Caco-2 (cell line): ENCODE results near the gene MARK2. TPM values are rescaled to one million over a fixed set of nuclear protein-coding genes. Genes with fewer than 3 reads are reported as not detected.

Experiments
- BruUV-seq: library from RNA; stranded (reverse); fragments of 400-500 nt; replicated peaks from 2 replicates; lab custom pipeline; 2021; lab: Mats Ljungman, UMichigan
- CTCF ChIA-PET: fragments of 300-600 bp; sonication (Branson Sonifier 250); formaldehyde crosslinking; loops from one replicate; lab custom pipeline; 2022; ENCODE audit warnings: antibody characterized with exemption; lab: Charles Lee
- POLR2A ChIA-PET: fragments of 300-600 bp; sonication (Branson Sonifier 250); formaldehyde crosslinking; loops from one replicate; lab custom pipeline; 2022; ENCODE audit warnings: antibody characterized with exemption; lab: Charles Lee
- DNase-seq, 2 experiments: peaks; one replicate each; pipeline versions ENCODE4 v3.0.0 to v3.0.0-alpha.2; 2020 to 2022
- H3K27me3 ChIP-seq: replicated peaks from 2 replicates; pipeline ENCODE4 v1.6.0; 2011; ENCODE audit warnings: low read length; ENCODE audit not compliant: control insufficient read depth, insufficient read depth
- H3K36me3 ChIP-seq: 2 replicates; pipeline ENCODE4 v1.5.1; 2011; ENCODE audit warnings: low read length; ENCODE audit not compliant: control insufficient read depth, insufficient read depth
- H3K4me1 ChIP-seq: fragments of 250-450 bp; sonication (Bioruptor Pico); 2 replicates; pipeline ENCODE4 v1.5.1; 2020; ENCODE audit warnings: mild to moderate bottlenecking
- H3K4me3 ChIP-seq: 2 replicates; pipeline ENCODE4 v1.5.1; 2011; ENCODE audit warnings: low read depth, mild to moderate bottlenecking, control low read depth, low read length
- H3K9me3 ChIP-seq: fragments of 250-450 bp; sonication (Bioruptor Pico); 2 replicates; pipeline ENCODE4 v1.5.1; 2020; ENCODE audit warnings: mild to moderate bottlenecking, moderate library complexity
- H3K27ac Mint-ChIP-seq: one replicate; pipeline ENCODE4 v1.8.0; 2022; ENCODE audit warnings: mixed read lengths; ENCODE audit not compliant: unreplicated experiment
- H3K27me3 Mint-ChIP-seq: one replicate; pipeline ENCODE4 v1.8.0; 2022; ENCODE audit warnings: mixed read lengths; ENCODE audit not compliant: insufficient read depth, unreplicated experiment
- H3K36me3 Mint-ChIP-seq: one replicate; pipeline ENCODE4 v1.8.0; 2022; ENCODE audit warnings: mild to moderate bottlenecking, mixed read lengths; ENCODE audit not compliant: insufficient read depth, unreplicated experiment
- H3K4me1 Mint-ChIP-seq: one replicate; pipeline ENCODE4 v1.8.0; 2022; ENCODE audit warnings: low read depth, mixed read lengths; ENCODE audit not compliant: unreplicated experiment
- H3K4me3 Mint-ChIP-seq: one replicate; pipeline ENCODE4 v1.8.0; 2022; ENCODE audit warnings: mild to moderate bottlenecking, moderate library complexity, mixed read lengths; ENCODE audit not compliant: unreplicated experiment
- H3K9me3 Mint-ChIP-seq: one replicate; pipeline ENCODE4 v1.8.0; 2022; ENCODE audit warnings: mixed read lengths; ENCODE audit not compliant: unreplicated experiment
- intact Hi-C: fragments of 100-400 bp; cut with micrococcal nuclease; formaldehyde crosslinking; loops from one replicate; pipeline ENCODE4 v1.10.0; 2022; ENCODE audit not compliant: unreplicated experiment
- total RNA-seq: library from RNA; stranded (reverse); gene quantifications from 2 replicates; pipeline ENCODE4 v1.2.3, GENCODE V29; 2022
- TF ChIP-seq, protein P1 (sequence below), 2 experiments: fragments of 200-600 bp in 1 of 2; IDR thresholded peaks; 1 replicate in 1 of 2; 2 replicates in 1 of 2; pipeline versions ENCODE4 v1.5.1 to v1.8.0; 2011 to 2022; ENCODE audit warnings: antibody characterized with exemption in 1 of 2, control low read depth in 1 of 2, inconsistent platforms in 1 of 2, low read depth in 1 of 2, low read length in 1 of 2, mild to moderate bottlenecking in 1 of 2, moderate library complexity in 1 of 2; ENCODE audit not compliant: insufficient read depth in 1 of 2, severe bottlenecking in 1 of 2, unreplicated experiment in 1 of 2

Gene MARK2
- total RNA-seq, 1 experiment from 2014 or later: 63.5 TPM

DNA sequence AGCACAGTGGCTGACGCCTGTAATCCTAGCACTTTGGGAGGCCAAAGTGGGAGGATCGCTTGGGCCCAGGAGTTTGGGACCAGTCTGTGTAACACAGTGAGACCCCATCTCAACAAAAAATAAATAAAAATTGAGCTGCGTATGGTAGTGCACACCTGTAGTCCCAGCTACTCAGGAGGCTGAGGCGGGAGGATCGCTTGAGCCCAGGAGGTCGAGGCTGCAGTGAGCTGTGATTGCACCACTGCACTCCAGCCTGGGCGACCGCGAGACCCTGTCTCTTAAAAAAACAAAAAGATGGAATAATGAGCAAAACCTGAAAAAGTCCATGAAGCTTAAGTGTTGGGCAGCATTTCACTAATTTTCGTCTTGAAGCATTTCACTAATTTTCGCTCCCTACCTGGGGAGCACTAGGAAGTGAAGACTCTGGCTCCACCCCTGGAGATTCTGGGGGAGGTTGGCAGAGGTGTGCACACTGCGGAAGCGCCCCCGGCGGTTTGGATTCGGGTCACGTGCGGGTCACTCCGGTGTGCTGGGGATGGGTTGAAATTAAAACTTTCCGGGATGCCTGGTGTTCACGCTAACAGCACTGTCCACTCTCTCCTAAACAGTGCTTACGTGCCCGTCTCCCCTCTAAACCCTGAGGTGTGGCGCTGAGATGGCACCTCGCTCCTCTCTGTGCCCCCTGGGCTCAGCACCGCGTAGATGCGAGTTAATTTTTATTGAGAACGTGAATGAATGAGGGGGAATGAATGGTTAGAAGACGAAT is 99.0 kb downstream of the MARK2 start:
- H3K4me1 Mint-ChIP-seq: peaks cover 13% of the 10 kb centered on the region
- intact Hi-C loops: loop anchor here (1.0 to 2.0 kb wide), 2 partner anchors 37 to 100 kb away; partner anchors contain the start of gene COX8A

DNA sequence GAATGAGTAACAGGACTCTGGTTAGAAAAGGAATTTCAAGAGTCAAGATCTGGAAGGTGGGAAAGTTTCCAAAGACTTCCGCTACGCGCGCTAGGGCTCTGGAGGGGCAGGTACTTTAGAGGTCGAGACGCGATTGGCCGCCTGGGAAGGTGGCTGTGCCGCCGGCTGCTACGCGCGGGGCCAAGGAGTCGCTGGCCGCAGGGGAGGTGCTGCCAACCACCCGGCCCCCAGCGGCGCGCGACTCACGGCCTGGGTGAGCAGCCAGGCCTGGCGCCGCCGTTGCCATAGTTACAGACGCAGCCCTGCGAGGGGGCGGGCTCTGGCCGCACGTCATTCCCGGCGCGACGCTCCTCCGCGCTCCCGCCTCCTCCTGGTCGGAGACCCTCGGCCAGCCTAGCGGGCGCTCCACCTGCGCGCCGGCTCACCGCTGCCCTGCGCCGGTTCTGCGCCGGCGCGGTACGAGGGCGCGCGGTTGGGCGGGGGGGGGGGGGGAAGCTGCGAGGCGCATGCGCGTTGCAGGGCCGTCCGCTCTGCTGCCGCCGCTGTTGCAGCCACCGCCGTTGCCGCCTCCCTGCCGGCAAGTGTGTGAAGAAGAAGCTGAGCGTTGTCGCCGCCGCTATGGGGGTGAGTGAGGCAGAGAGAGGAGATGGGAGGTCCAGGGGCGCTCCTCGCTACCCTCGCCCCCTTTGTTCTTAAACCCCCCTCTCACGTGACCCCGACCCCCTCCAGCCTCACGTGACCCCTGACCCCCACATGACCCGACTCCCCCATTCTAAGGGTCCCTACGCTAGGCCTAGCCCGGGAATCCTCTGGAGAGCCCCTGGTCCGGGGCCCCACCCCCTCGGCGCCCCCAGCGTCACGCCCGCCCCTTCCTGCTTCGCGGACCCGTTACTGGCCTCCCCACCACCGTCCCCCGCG is 99.8 kb downstream of the MARK2 start, which contains the start of gene NAA40:
Gene NAA40, plus strand, starts transcription at position 524 of the 918 bp plus-strand sequence. Its CDS starts 95 bp downstream, at position 619.
- CTCF ChIA-PET: interaction anchor here (0.5 to 1.0 kb wide), 11 partner anchors 19 to 561 kb away, joined by 3 to 6 read pairs (median 3); partner anchors contain the start of gene PPP1R14B
- no peaks in the 10 kb centered on the region for H3K9me3 Mint-ChIP-seq
- Histone ChIP-seq H3K4me1 (no peaks in the 10 kb centered on the region), H3K9me3 (no peaks in the 10 kb centered on the region), H3K27me3 (no peaks in the 10 kb centered on the region), H3K4me3 (peak within 1 kb of the TSS; percentile 61), H3K36me3 (no peaks in the 10 kb centered on the region)
- H3K27ac Mint-ChIP-seq: peak within 1 kb of the TSS; percentile 98
- intact Hi-C loops: loop anchor here (1.0 to 2.0 kb wide), 2 partner anchors 36 to 100 kb away; partner anchors contain the start of gene COX8A
- peak within 1 kb of the TSS; percentile 100 for H3K4me3 Mint-ChIP-seq
- H3K27me3 Mint-ChIP-seq: no peaks in the 10 kb centered on the region
- peaks cover 13% of the 10 kb centered on the region for H3K4me1 Mint-ChIP-seq
- TF ChIP-seq, protein P1, sequence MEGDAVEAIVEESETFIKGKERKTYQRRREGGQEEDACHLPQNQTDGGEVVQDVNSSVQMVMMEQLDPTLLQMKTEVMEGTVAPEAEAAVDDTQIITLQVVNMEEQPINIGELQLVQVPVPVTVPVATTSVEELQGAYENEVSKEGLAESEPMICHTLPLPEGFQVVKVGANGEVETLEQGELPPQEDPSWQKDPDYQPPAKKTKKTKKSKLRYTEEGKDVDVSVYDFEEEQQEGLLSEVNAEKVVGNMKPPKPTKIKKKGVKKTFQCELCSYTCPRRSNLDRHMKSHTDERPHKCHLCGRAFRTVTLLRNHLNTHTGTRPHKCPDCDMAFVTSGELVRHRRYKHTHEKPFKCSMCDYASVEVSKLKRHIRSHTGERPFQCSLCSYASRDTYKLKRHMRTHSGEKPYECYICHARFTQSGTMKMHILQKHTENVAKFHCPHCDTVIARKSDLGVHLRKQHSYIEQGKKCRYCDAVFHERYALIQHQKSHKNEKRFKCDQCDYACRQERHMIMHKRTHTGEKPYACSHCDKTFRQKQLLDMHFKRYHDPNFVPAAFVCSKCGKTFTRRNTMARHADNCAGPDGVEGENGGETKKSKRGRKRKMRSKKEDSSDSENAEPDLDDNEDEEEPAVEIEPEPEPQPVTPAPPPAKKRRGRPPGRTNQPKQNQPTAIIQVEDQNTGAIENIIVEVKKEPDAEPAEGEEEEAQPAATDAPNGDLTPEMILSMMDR (IDR thresholded peaks at IDR 0.05; ENCODE audit: insufficient read depth in 1 of 2, low read depth in 1 of 2, low read length in 1 of 2, severe bottlenecking in 1 of 2, unreplicated experiment in 1 of 2): no peak
- BruUV-seq: no TSS peak
- peak; percentile 97 to 98 for DNase-seq
- peaks cover 21% of the 10 kb centered on the region for H3K36me3 Mint-ChIP-seq
- POLR2A ChIA-PET: interaction anchor here (0.5 to 0.7 kb wide), 10 partner anchors 18 to 1211 kb away, joined by 3 to 5 read pairs (median 4); partner anchors contain the start of genes COX8A, HNRNPUL2 and SLC3A2

More for the DNA sequence above, 99.0 kb downstream of the MARK2 start:
- H3K27ac Mint-ChIP-seq: peak overlapping the region; percentile 98
- CTCF ChIA-PET: interaction anchor here (0.5 to 1.0 kb wide), 2 partner anchors 20 to 321 kb away, joined by 3 read pairs; no protein-coding TSS in a partner anchor
- H3K9me3 Mint-ChIP-seq: no peaks in the 10 kb centered on the region
- TF ChIP-seq, protein P1 (IDR thresholded peaks at IDR 0.05; ENCODE audit: insufficient read depth in 1 of 2, low read depth in 1 of 2, low read length in 1 of 2, severe bottlenecking in 1 of 2, unreplicated experiment in 1 of 2): peak in 1 of 2 experiments; percentile 20
- peaks cover 21% of the 10 kb centered on the region for H3K36me3 Mint-ChIP-seq
- peak; percentile 75 to 76 for DNase-seq
- H3K4me1 ChIP-seq: no peaks in the 10 kb centered on the region
- POLR2A ChIA-PET: interaction anchor here (0.7 kb wide), 1 partner anchor 281 kb away, joined by 5 read pairs; no protein-coding TSS in a partner anchor
- no peaks in the 10 kb centered on the region for H3K9me3 ChIP-seq
- H3K27me3 ChIP-seq: no peaks in the 10 kb centered on the region
- H3K36me3 ChIP-seq: no peaks in the 10 kb centered on the region
- peak overlapping the region; percentile 39 for H3K4me3 ChIP-seq
- H3K27me3 Mint-ChIP-seq: no peaks in the 10 kb centered on the region
- H3K4me3 Mint-ChIP-seq: peak overlapping the region; percentile 100
- BruUV-seq: no TSS peak
